ENCODE results near the gene LRP3.

DNA sequence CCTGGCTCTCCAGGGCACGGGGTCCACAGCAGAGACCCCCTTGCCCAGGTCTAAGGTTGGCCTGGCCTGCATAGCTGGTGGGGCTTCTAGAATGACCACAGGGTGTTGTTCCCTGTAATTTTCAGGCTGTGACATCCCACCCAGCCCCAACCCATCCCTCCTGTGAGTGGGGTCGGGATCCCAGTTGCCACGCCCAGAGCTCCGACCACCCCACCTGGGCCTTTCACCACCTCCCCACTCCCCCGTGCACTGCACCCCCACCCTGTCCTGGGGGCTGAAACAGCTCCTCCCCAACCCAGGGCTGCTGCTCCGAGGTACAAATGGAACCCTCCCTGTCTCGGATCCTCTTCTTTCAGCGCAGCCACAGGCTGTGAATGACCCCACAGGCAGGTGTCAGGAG is 40.0 kb downstream of the LRP3 start:
- TF ChIP-seq RCOR1 (IDR thresholded peaks at IDR 0.05; ENCODE audit: low read length) = no peak
- no peak for TF ChIP-seq EP300 (IDR thresholded peaks at IDR 0.05; ENCODE audit: borderline replicate concordance in 1 of 2, low read depth in 1 of 2, low read length in 1 of 2)
- TF ChIP-seq, protein P1, sequence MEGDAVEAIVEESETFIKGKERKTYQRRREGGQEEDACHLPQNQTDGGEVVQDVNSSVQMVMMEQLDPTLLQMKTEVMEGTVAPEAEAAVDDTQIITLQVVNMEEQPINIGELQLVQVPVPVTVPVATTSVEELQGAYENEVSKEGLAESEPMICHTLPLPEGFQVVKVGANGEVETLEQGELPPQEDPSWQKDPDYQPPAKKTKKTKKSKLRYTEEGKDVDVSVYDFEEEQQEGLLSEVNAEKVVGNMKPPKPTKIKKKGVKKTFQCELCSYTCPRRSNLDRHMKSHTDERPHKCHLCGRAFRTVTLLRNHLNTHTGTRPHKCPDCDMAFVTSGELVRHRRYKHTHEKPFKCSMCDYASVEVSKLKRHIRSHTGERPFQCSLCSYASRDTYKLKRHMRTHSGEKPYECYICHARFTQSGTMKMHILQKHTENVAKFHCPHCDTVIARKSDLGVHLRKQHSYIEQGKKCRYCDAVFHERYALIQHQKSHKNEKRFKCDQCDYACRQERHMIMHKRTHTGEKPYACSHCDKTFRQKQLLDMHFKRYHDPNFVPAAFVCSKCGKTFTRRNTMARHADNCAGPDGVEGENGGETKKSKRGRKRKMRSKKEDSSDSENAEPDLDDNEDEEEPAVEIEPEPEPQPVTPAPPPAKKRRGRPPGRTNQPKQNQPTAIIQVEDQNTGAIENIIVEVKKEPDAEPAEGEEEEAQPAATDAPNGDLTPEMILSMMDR (IDR thresholded peaks at IDR 0.05) = no peak
- TF ChIP-seq YY1 (IDR thresholded peaks at IDR 0.05; ENCODE audit: low read depth) = no peak
- no peak for TF ChIP-seq SIN3A (IDR thresholded peaks at IDR 0.05; ENCODE audit: borderline replicate concordance, low read depth, low read length)
- TF ChIP-seq, protein P2, sequence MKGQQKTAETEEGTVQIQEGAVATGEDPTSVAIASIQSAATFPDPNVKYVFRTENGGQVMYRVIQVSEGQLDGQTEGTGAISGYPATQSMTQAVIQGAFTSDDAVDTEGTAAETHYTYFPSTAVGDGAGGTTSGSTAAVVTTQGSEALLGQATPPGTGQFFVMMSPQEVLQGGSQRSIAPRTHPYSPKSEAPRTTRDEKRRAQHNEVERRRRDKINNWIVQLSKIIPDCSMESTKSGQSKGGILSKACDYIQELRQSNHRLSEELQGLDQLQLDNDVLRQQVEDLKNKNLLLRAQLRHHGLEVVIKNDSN (IDR thresholded peaks at IDR 0.05; ENCODE audit: borderline replicate concordance, low read depth) = no peak
- TF ChIP-seq TAF1 (IDR thresholded peaks at IDR 0.05; ENCODE audit: borderline replicate concordance, low read depth, low read length) = no peak
- TF ChIP-seq, protein P3, sequence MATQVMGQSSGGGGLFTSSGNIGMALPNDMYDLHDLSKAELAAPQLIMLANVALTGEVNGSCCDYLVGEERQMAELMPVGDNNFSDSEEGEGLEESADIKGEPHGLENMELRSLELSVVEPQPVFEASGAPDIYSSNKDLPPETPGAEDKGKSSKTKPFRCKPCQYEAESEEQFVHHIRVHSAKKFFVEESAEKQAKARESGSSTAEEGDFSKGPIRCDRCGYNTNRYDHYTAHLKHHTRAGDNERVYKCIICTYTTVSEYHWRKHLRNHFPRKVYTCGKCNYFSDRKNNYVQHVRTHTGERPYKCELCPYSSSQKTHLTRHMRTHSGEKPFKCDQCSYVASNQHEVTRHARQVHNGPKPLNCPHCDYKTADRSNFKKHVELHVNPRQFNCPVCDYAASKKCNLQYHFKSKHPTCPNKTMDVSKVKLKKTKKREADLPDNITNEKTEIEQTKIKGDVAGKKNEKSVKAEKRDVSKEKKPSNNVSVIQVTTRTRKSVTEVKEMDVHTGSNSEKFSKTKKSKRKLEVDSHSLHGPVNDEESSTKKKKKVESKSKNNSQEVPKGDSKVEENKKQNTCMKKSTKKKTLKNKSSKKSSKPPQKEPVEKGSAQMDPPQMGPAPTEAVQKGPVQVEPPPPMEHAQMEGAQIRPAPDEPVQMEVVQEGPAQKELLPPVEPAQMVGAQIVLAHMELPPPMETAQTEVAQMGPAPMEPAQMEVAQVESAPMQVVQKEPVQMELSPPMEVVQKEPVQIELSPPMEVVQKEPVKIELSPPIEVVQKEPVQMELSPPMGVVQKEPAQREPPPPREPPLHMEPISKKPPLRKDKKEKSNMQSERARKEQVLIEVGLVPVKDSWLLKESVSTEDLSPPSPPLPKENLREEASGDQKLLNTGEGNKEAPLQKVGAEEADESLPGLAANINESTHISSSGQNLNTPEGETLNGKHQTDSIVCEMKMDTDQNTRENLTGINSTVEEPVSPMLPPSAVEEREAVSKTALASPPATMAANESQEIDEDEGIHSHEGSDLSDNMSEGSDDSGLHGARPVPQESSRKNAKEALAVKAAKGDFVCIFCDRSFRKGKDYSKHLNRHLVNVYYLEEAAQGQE (IDR thresholded peaks at IDR 0.05; ENCODE audit: low read depth, low read length) = no peak
- TF ChIP-seq POLR2AphosphoS5 (IDR thresholded peaks at IDR 0.05; ENCODE audit: low read depth, low read length) = no peak
- TF ChIP-seq TCF12 (IDR thresholded peaks at IDR 0.05) = no peak
- TF ChIP-seq CHD2 (IDR thresholded peaks at IDR 0.05; ENCODE audit: low read length, partially characterized antibody) = no peak

All from SK-N-SH (cell line).